GM13977 (cell line): ENCODE data around the gene SIN3B.

Experiments
- DNase-seq: peaks from one replicate; pipeline ENCODE4 v3.0.0; 2012; ENCODE audit warnings: low spot score
- in situ Hi-C: fragments of 300-500 bp; cut with MboI; formaldehyde crosslinking; loops from one replicate; pipeline ENCODE4 v1.12.0; 2022; ENCODE audit warnings: low sequenced_read_pairs, low pct_unique_long_range_greater_than_20kb, mixed read lengths, inconsistent platforms; ENCODE audit not compliant: unreplicated experiment
- TF ChIP-seq, protein P1 (sequence below): IDR thresholded peaks from 2 replicates; pipeline ENCODE4 v1.5.1; 2012; ENCODE audit warnings: mild to moderate bottlenecking, control low read depth; ENCODE audit not compliant: insufficient read depth; ENCODE audit errors: extremely low read depth, missing control alignments

SIN3B gene

DNA sequence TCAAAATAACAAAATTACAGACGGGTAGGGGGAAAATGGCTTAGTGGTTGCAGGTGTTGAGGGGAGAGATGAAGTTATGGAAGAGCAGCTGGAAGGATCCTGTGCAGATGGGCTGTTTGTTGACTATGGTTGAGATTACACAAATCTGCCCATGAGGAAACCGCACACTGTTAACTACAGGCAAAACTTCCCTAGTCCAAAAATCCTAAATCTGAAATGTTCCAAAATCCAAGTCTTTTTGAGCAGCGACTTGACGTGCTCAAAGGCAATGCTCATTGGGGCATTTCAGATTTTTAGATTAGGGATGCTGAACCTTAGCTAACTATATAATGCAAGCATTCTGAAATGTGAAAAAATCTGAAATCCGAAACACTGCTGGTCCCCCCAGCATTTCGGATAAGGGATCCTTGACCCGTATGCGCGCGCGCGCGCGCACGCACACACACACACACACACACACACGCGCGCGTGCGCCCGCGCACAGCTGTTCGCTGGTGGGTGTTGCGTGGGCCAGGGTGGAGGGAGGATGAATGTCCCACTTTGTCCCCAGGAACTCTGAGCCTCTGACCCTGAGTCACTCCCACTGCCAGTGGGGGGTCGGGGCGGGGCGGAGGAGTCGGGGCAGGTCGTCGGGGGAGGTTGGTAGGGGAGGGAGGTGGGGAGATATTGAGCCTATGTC, 66.4 kb downstream of the SIN3B start:
- TF ChIP-seq, protein P1, sequence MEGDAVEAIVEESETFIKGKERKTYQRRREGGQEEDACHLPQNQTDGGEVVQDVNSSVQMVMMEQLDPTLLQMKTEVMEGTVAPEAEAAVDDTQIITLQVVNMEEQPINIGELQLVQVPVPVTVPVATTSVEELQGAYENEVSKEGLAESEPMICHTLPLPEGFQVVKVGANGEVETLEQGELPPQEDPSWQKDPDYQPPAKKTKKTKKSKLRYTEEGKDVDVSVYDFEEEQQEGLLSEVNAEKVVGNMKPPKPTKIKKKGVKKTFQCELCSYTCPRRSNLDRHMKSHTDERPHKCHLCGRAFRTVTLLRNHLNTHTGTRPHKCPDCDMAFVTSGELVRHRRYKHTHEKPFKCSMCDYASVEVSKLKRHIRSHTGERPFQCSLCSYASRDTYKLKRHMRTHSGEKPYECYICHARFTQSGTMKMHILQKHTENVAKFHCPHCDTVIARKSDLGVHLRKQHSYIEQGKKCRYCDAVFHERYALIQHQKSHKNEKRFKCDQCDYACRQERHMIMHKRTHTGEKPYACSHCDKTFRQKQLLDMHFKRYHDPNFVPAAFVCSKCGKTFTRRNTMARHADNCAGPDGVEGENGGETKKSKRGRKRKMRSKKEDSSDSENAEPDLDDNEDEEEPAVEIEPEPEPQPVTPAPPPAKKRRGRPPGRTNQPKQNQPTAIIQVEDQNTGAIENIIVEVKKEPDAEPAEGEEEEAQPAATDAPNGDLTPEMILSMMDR = no peak
- in situ Hi-C loops = no loop called here
- DNase-seq = no peak

DNA sequence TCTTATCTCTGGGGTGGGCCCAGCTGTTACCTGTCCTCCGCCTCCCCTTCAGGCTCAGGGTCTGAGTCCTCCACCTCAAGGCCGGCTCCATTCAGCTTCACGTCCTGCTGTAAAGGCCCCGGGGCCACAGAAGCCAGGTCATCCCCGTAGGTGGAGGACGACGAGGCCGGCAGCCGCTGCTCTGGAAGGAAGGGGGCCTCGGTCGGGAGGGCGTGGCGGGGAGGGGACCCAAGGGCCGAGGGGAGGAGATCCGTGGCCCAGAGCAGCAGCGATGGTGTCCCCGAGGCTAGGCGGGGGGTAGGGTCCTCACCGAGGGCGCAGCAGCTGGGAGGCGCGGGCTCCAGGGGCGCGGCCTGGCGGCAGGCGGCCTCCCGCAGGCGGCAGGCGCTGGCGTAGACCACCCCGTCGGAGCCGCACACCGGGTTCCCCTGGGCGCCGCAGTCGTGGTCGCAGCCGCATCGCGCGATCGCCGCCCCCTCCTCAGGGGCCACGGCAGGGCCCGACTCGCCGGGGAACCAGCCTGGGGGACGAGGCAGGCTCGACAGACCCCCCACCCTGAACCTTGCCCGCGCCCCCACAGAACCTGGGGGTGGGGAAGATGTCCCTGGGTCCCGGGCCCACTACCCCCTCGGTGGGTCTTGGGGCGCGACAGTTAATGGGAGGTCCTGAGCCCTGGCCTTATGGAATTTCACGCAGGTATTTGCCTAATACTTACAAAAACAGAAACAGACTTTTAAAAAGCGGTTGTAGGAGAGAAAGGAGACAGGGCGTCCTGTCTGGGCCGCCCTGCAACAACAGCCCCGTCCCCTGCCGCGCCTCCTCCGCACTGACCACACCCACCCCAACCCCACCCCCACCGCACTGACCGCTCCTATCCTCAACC, 67.2 kb downstream of the SIN3B start:
- TF ChIP-seq, protein P1 = no peak
- in situ Hi-C loops = no loop called here
- no peak for DNase-seq

DNA sequence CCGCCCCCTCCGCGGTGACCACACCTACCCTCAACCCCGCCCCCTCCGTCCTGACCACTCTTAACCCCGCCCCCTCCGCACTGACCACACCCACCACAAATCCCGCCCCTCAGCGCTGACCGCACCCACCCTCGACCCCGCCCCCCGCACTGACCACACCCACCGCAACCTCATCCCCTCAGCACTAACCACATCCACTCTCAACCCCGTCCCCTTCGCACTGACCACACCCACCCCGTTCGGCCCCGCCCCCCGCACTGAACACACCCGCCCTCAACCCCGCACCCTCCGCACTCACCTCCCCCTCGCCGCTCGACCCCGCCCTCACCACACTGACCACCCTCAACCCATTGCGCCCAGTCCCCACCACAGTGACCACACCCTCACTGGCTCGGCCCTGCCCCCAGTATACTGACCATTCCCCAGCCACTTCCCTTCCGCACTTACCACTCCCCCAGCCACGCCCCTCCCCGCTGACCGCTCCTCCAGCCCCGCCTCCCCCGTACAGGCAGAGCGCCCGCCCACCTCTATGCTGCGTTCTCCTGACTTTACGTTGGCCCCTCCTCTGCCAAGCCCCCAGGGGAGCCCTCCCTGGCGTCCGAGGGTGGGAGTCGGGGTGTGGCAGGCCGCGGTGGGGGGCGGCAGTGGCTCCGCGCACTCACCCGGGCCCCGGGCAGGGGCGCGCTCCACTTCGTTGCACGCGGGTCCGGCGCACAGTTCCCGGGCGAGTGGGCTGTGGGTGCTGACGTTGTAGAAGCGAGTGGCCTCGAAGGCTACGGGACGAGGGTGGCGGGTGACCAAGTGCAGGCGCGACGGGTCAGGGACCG, 68.0 kb downstream of the SIN3B start:
- TF ChIP-seq, protein P1 = no peak
- peak; percentile 98 for DNase-seq

DNA sequence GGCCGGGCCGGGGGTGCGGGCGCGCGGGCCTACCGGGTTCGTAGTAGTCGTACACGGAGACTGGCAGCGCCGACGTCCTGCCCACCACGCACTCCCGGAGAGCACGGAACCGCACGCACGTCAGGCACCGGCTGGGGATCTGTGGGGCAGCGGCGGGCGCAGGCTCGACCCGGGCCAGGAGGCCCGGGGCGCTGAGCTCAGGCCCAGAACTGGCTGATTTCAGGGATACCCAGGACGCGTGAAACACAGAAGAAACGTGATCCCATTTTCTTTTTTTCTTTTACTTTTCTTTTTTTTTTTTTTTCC, 68.6 kb downstream of the SIN3B start:
- TF ChIP-seq, protein P1 = no peak
- DNase-seq = no peak
- in situ Hi-C loops = no loop called here

More for the DNA sequence above, 68.0 kb downstream of the SIN3B start:
- in situ Hi-C loops = no loop called here

DNA sequence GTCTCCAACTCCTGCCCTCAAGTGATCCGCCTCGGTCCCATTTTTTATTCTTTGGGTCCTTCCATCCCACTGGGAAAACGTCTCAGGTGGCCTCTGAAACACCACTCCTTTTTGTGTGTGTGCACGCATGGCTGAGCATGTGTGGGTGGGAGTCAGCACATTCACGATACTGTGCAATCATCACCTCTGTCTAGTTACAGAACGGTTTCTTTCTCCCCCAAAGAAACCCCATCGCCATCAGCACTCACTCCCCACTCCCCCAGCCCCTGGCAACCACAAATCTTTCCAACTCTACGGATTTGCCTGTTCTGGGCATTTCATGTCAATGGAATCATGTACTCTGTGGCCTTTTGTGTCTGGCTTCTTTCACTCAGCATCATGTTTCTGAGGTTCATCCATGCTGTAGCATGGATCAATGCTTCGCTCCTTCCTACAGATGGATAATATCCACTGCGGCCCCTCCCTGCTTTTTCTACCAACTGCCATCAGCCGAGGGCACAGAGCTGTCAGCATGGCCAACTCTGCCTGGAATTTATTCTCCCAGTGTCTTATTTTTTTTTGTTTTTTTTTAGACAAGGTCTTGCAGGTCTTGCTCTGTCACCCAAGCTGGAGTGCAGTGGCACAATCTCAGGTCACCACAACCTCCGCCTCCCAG, 69.3 kb downstream of the SIN3B start:
- in situ Hi-C loops = no loop called here
- DNase-seq = no peak
- TF ChIP-seq, protein P1 = no peak

DNA sequence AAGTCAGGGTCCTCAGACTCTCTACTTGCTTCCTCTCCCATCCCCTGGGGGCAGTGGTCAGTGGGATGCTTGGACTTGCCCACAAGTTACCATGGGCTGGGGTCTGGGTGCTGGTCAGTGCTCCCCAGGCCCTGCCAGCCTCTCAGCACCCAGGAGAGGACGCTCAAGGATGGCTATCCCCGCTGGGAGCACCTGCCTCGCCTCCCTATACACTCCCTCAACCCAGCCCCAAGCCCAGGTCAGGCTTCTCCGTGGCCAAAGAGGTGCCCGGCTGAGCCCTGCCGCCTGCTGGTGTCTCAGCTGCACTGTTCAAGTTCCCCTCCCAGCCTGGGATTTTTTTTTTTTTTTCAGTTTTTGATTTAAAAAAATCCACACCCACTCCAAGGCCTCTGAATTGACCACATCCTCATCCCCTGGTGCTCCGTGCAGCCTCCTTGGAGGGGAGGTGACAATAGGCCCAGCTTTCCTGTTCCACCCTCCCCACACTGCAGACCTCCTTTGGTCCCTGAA, 70.4 kb downstream of the SIN3B start:
- TF ChIP-seq, protein P1 = peak; percentile 80
- in situ Hi-C loops = no loop called here
- peak; percentile 85 for DNase-seq
